HepG2 (cell line): ENCODE data around the gene THEM4.

Experiments
- CHD2 ChIP-seq: IDR thresholded peaks from 2 replicates; pipeline ENCODE4 v1.6.1; 2011; ENCODE audit warnings: low read depth, low read length, improper control_type of control experiment
- MIER2 ChIP-seq: IDR thresholded peaks from 2 replicates; pipeline ENCODE4 v1.6.1; 2016; ENCODE audit warnings: missing biosample characterization, missing genetic modification reagents
- MTF1 ChIP-seq: sonication (generic); formaldehyde crosslinking; IDR thresholded peaks from 2 replicates; pipeline ENCODE4 v1.5.0; 2020; ENCODE audit warnings: missing genetic modification reagents
- POLR2AphosphoS5 ChIP-seq: IDR thresholded peaks from 2 replicates; pipeline ENCODE4 v1.6.1; 2012; ENCODE audit warnings: low read depth, low read length
- ZNF331 ChIP-seq: sonication (generic); formaldehyde crosslinking; IDR thresholded peaks from 2 replicates; pipeline ENCODE4 v1.4.0; 2020; ENCODE audit warnings: missing genetic modification reagents
- ZNF383 ChIP-seq: sonication (generic); formaldehyde crosslinking; IDR thresholded peaks from 2 replicates; pipeline ENCODE4 v1.4.0; 2020; ENCODE audit warnings: missing genetic modification reagents, mild to moderate bottlenecking, borderline replicate concordance
- ZNF501 ChIP-seq: sonication (generic); formaldehyde crosslinking; IDR thresholded peaks from 2 replicates; pipeline ENCODE4 v1.5.1; 2020; ENCODE audit warnings: mild to moderate bottlenecking, moderate library complexity, missing genetic modification reagents
- ZNF672 ChIP-seq: sonication (generic); formaldehyde crosslinking; IDR thresholded peaks from 2 replicates; pipeline ENCODE4 v1.8.1; 2022; ENCODE audit warnings: missing genetic modification reagents
- TF ChIP-seq, protein P1 (sequence below), 2 experiments: sonication (generic) in 1 of 2; formaldehyde crosslinking in 1 of 2; IDR thresholded peaks; 2 replicates each; pipeline versions ENCODE4 v1.5.1 to v1.6.1; 2011 to 2020; ENCODE audit warnings: borderline replicate concordance in 1 of 2, low read depth in 1 of 2, low read length in 1 of 2, mild to moderate bottlenecking in 1 of 2, missing genetic modification reagents in 1 of 2, moderate library complexity in 1 of 2
- TF ChIP-seq, protein P2 (sequence below): IDR thresholded peaks from 2 replicates; pipeline ENCODE4 v1.6.1; 2012; ENCODE audit warnings: low read length, improper control_type of control experiment

DNA sequence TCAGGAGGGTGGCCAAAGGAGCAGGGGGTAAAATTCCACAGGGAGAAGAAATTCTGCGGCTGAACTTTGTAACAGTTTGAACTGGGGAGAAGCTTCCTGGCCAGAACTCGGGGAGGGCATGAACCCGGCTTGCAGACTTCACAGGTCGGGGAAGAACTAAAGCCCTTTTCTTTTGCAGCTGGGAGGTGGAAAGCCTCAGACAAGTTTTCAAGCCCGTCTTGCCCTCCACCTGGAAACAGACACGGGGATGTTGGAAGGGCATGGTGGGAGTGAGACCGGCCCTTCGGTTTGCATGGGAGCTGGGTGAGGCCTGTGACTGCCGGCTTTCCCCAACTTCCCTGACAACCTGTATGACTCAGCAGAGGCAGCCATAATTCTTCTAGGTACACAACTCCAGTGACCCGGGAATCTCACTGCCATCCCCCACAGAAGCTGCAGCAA, 11.3 kb downstream of the THEM4 start:
- TF ChIP-seq ZNF501 (CRISPR knock-in tag), result no peak
- no peak for TF ChIP-seq ZNF331 (CRISPR knock-in tag)
- TF ChIP-seq MIER2 (CRISPR knock-in tag), result no peak
- no peak for TF ChIP-seq MTF1 (CRISPR knock-in tag)
- TF ChIP-seq ZNF383 (CRISPR knock-in tag), result no peak
- TF ChIP-seq POLR2AphosphoS5, result no peak
- TF ChIP-seq CHD2, result no peak
- no peak for TF ChIP-seq ZNF672 (CRISPR knock-in tag)
- TF ChIP-seq, protein P1, sequence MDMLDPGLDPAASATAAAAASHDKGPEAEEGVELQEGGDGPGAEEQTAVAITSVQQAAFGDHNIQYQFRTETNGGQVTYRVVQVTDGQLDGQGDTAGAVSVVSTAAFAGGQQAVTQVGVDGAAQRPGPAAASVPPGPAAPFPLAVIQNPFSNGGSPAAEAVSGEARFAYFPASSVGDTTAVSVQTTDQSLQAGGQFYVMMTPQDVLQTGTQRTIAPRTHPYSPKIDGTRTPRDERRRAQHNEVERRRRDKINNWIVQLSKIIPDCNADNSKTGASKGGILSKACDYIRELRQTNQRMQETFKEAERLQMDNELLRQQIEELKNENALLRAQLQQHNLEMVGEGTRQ (IDR thresholded peaks at IDR 0.05; ENCODE audit: low read depth, low read length), result no peak
- TF ChIP-seq, protein P1 (CRISPR knock-in tag; IDR thresholded peaks at IDR 0.05; ENCODE audit: borderline replicate concordance), result no peak
- TF ChIP-seq, protein P2, sequence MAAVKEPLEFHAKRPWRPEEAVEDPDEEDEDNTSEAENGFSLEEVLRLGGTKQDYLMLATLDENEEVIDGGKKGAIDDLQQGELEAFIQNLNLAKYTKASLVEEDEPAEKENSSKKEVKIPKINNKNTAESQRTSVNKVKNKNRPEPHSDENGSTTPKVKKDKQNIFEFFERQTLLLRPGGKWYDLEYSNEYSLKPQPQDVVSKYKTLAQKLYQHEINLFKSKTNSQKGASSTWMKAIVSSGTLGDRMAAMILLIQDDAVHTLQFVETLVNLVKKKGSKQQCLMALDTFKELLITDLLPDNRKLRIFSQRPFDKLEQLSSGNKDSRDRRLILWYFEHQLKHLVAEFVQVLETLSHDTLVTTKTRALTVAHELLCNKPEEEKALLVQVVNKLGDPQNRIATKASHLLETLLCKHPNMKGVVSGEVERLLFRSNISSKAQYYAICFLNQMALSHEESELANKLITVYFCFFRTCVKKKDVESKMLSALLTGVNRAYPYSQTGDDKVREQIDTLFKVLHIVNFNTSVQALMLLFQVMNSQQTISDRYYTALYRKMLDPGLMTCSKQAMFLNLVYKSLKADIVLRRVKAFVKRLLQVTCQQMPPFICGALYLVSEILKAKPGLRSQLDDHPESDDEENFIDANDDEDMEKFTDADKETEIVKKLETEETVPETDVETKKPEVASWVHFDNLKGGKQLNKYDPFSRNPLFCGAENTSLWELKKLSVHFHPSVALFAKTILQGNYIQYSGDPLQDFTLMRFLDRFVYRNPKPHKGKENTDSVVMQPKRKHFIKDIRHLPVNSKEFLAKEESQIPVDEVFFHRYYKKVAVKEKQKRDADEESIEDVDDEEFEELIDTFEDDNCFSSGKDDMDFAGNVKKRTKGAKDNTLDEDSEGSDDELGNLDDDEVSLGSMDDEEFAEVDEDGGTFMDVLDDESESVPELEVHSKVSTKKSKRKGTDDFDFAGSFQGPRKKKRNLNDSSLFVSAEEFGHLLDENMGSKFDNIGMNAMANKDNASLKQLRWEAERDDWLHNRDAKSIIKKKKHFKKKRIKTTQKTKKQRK, result no peak
